GM21576 (cell line): Measurements from ENCODE around the gene SERINC3.
"Not testable (repeated sequence)": the region's sequence is repeated elsewhere in the genome, so short reads cannot be mapped to it uniquely, and the experiment has no call there.

ENCODE experiments used
- ATAC-seq: cut with Tn5 transposase; IDR thresholded peaks from one replicate; pipeline ENCODE4 v1.9.1; 2021; ENCODE audit warnings: mild to moderate bottlenecking, moderate library complexity; ENCODE audit not compliant: unreplicated experiment

Gene SERINC3

DNA sequence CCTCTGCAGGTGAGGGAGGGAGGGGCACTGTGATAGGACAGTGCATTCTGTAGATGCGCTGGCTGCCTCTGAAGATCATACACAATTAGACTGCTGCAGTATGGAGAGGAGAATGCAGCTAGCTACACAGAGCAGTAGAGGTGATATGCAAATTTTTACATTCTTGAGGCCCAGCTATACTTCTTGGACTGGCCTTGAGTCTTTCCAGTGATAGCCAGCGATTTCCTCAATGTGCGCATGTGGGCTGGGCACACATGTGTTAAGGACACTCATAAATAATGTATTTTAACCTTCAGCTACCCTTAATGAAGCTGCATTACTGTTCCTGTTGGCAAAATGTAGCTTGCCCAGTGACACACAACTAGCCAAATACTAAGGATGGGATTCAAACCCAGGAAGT, 27.2 kb downstream of the SERINC3 start:
- no peak for ATAC-seq

DNA sequence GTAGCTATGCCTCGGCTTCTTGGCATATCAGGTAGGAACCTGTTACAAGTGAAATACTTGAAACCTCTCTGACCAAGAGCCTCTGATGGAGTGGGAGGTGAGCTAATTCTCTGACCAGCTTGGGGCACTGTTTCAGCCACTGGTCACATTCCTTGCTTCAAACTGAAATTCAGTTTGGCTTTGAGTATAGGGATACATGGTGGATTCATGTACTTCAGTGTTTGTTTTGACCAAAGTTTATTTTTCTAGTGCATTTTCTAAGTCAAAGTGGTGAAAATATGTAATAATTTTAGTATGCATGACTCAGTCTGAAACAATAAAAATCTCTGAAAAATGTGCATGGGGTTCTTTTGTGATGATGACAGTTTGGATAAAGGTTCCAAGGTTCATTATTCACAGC, 27.6 kb downstream of the SERINC3 start:
- no peak for ATAC-seq

DNA sequence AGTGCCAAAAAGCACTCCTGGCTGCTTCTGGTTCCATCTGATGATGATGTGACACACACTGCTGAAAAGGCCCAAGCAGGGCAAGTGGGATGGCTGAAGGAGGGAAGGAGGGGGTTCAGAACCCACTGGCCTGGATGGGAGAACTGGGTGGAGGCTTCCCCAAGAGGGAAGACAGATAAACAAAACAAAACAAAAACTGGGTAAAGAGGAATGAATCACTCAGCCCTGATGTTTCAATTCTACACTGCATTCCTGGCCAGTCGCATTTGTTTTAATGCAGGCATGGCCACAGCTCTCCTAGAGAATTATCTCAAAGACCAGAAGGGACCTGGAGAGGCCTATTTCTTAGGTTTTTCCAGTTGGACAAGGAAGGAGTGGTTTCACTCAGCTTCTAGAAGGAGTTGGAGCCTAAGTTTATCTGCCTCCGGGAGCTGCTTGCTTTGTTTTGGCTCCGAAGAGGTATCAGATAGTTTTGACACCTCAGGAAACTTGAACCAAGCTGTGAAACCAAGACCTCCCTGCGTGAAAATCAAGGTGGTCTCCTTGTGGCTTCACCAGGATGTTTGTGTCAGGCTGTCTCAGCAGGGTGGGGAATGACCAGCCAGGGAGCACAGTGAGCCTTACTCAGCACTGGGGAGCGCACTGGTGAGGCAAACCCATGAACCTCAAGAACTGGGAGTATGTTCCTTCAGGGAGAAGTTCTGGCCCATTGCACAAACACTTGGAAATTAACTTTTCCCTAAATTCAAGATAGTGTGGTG, 30.1 kb downstream of the SERINC3 start:
- no peak for ATAC-seq

DNA sequence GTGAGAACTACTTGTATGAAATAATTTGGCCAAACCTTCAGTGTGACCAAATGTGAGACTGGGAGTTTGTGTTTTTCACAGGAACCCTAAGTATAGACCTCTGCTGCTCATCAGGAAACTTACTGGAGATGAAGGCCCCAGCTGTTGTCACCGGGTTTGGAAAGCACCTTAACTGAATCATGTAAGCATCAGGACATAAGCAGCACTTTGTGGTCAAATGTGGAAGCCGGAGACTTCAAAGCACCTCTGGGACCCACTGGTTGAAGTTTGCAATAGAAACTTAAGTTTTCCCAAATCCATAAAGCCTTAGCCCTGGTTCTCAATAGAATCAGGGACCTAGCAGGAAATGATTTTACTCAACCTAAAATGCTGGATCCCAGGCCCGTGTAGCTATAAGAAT, 31.9 kb downstream of the SERINC3 start:
- ATAC-seq = no peak

GRCh38 chr20:44489223-44489622, 32.6 kb downstream of the SERINC3 start:
- ATAC-seq = no peak

GRCh38 chr20:44488551-44488950, 33.3 kb downstream of the SERINC3 start:
- ATAC-seq = no peak

- no peak for ATAC-seq
These were observed 36.1 kb downstream of the SERINC3 start for GRCh38 chr20:44485830-44486198.

DNA sequence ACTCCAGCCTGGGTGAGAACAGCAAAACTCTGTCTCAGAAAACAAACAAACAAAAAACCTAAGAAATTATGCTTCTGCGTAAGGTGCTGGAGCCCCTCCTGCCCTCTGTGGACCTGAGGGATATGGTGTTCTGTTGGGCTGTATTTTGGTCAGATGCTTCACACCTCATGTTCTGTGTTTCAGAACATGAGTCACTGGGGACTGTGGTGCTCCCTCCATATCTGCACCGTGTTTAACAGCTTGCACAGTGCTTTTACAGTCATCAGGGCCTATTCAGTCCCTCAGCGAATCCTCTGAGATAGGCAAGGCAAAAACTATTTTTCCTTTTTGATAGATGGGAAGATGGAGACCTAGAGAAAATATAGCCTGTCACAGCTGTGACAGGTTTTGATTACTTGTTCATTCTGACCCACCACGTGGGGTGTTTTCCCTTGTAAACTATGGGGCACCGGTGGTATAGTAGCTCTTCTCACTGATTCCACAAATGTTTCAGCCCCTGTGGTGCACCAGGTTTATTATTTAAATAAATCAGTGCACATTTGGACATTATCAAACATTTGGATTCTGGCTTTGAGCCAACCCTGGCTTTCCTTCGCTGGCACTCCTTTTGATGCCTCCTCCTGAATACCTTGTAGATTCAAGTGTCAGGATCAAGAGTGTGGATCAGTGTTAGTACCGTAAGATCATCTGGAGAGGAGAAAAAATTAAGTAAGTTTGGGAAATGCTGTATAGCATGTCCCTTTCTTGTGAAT, 36.6 kb downstream of the SERINC3 start:
- no peak for ATAC-seq

DNA sequence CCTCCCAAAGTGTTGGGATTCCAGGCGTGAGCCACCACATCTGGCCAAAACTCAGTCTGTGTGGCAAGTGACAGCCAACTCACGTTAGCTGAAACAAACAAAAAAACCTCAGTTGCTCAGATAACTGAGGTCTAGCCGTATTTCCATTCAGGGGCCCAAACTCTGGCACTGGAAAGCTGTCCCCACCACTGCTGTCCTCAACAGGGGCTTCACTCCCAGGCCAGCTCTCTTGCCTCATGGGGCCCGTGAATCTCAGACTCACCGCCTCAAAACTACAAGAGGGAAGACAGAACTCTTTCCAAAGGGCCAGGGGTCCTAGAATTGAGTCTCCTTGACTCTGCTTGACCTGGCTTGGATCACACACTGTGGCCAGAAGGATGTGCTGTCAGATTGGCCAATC, 38.8 kb downstream of the SERINC3 start:
- no peak for ATAC-seq

GRCh38 chr20:44481719-44482416, 40.0 kb downstream of the SERINC3 start:
- ATAC-seq = no peak

DNA sequence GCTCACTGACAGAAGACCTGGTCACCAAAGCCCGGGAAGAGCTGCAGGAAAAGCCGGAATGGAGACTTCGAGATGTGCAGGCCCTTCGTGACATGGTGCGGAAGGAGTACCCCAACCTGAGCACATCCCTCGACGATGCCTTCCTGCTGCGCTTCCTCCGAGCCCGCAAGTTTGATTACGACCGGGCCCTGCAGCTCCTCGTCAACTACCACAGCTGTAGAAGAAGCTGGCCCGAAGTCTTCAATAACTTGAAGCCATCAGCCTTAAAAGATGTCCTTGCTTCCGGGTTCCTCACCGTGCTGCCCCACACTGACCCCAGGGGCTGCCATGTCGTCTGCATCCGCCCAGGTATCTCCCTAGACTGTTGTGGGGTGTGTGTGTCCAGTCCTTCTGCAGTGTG, 41.8 kb downstream of the SERINC3 start:
- no peak for ATAC-seq

GRCh38 chr20:44479643-44480042, 42.2 kb downstream of the SERINC3 start:
- ATAC-seq = no peak

DNA sequence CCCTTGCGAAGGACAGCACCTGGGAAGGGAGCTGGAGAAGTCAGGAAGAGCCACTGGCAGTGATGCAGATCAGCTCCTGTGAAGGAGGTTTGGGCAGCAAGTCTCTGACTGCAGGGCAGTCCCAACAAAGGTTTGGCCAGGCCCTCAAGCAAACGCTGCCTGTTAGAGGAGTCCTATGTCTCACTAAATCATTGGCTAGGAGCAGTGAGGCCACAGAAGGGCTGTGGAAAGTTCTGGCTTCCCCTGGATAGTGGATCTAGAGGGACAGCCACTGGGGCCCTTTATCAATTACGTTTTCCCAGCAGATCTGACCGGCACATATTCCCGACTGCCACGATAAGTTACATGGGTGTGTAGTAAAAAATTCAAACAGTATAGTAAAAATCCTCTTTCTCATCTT, 43.7 kb downstream of the SERINC3 start:
- no peak for ATAC-seq

- no peak for ATAC-seq
These were observed 44.7 kb downstream of the SERINC3 start for GRCh38 chr20:44477151-44477550.

DNA sequence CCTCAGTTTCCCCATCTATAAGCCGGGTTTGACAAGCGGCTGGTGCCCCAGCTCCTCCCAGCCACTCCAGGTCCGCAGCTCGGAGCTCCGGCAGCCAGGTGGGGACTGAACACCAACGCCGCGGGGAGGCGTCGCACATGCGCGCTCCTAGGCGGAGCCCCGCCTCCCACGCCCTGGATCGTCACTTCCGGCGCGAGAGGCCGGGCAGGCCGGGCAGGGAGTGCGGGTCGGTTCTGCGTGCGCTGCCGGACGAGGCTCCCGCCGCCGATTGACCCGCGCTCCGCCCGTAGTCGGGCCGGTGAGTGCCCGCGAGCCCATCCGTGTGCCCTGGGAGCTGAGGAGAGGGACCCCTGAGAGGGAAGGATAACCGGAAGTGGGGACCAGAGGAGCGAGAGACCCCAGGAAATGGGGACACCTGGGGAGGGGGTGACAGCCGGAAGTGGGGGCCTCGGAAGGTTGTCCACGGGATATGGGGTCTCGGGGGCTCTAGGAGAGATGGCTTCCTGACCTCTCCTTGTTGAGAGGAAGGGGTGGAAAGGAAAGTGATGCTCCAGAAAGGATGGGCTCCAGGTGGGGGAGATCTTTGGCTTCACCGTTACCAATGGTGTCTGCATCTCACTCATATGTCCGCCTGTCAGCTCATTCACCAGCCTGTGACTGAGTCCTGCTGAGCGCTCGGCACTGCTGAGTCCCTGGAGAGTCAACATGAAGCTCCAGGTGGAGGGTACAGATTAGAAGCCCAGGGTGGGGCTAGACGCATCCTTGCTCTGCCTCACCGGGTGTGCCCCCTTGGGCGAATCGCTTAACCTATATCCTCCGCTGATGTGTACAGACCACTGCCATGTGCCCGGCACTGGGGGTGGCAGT, 45.9 kb downstream of the SERINC3 start, which contains the start of gene TTPAL:
TSS of gene TTPAL (plus strand) at position 181 of the 867 bp plus-strand sequence. CDS start 4,126 bp downstream, outside the sequence.
- peak; percentile 92 for ATAC-seq

DNA sequence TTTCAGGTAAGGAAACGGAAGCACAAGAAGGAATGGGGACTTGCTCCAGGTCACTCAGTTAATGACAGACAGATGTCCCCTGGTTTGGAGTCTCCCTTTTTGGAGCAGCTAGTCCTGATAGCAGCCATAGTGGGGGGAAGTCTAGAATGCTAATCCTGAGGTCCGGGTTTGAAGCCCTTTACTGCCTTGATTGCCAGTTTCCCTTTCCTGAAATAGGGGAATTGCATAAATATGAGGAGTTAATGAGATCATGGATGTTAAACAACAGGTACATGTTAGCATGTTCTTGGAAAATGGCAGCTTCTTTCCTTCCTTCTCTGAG, 46.5 kb downstream of the SERINC3 start:
- ATAC-seq = no peak

GRCh38 chr20:44472283-44472682, 49.6 kb downstream of the SERINC3 start:
- not testable (repeated sequence) for ATAC-seq

- no peak for ATAC-seq
These were observed 50.4 kb downstream of the SERINC3 start for GRCh38 chr20:44471481-44471882.

- no peak for ATAC-seq
These were observed 51.5 kb downstream of the SERINC3 start for GRCh38 chr20:44470327-44470726.

- no peak for ATAC-seq
These were observed 53.7 kb downstream of the SERINC3 start for GRCh38 chr20:44468044-44468782.
